K562 (cell line): Measurements from ENCODE around the gene ACTN1. TPM values are rescaled to one million over a fixed set of nuclear protein-coding genes. Genes with fewer than 3 reads are reported as not detected.

Experiments
- ATAC-seq: fragments of 200-7000 bp; cut with Tn5 transposase; 3 replicates; pipeline ENCODE4 v1.9.1; 2020; ENCODE audit warnings: moderate library complexity
- BruUV-seq: library from RNA; stranded (reverse); fragments of 400-500 nt; replicated peaks from 2 replicates; lab custom pipeline; 2021; lab: Mats Ljungman, UMichigan
- CTCF ChIA-PET: fragments of 300-600 bp; formaldehyde crosslinking; extraction: SDS; loops from one replicate; lab custom pipeline; 2021; ENCODE audit warnings: low intra/inter-chr PET ratio; lab: Yijun Ruan, JAX
- POLR2A ChIA-PET: fragments of 300-600, 350-650 bp; sonication (Branson Sonifier 250); formaldehyde crosslinking; extraction: SDS; loops from one replicate; lab custom pipeline; 2021; ENCODE audit warnings: antibody characterized with exemption, inconsistent platforms; lab: Yijun Ruan, JAX
- DNase-seq, 4 experiments: peaks; one replicate each; pipeline versions ENCODE4 v3.0.0 to v3.0.0-alpha.2; 2011 to 2018; ENCODE audit warnings: low spot score in 3 of 4, mixed read lengths in 3 of 4; ENCODE audit errors: extremely low read depth in 1 of 4
- FAIRE-seq: peaks from 2 replicates; lab custom pipeline; 2011; peaks lifted over from hg19 to GRCh38; lab: Jason Lieb, UNC
- H2AFZ ChIP-seq: 2 replicates; pipeline ENCODE4 v1.6.0; 2011; ENCODE audit warnings: low read depth, low read length, control low read depth, inconsistent platforms
- H3K27ac ChIP-seq: fragments of 200-600 bp; 3 replicates; pipeline ENCODE4 v1.8.0; 2011; ENCODE audit warnings: low read depth, mild to moderate bottlenecking, control low read depth, inconsistent platforms, low read length, moderate library complexity, mixed read lengths; ENCODE audit errors: extremely low read depth
- H3K27me3 ChIP-seq, 2 experiments: fragments of 300-600 bp in 1 of 2; 2 replicates in 1 of 2; 3 replicates in 1 of 2; pipeline versions ENCODE4 v1.6.0 to v1.8.0; 2011; ENCODE audit warnings: inconsistent platforms in 2 of 2, low read length in 2 of 2, mild to moderate bottlenecking in 1 of 2, mixed read lengths in 1 of 2, moderate library complexity in 1 of 2; ENCODE audit not compliant: control insufficient read depth in 2 of 2, insufficient read depth in 2 of 2
- H3K36me3 ChIP-seq: fragments of 300-600 bp; 3 replicates; pipeline ENCODE4 v1.8.0; 2011; ENCODE audit warnings: mild to moderate bottlenecking, low read length, inconsistent platforms; ENCODE audit not compliant: control insufficient read depth, insufficient read depth
- H3K4me1 ChIP-seq, 2 experiments: fragments of 200-600 bp in 1 of 2; replicated peaks in 1 of 2; 2 replicates in 1 of 2; 3 replicates in 1 of 2; pipeline versions ENCODE4 v1.5.1 to v1.8.0; 2011; ENCODE audit warnings: inconsistent platforms in 2 of 2, low read length in 2 of 2, mild to moderate bottlenecking in 1 of 2, mixed read lengths in 1 of 2, moderate library complexity in 1 of 2; ENCODE audit not compliant: control insufficient read depth in 2 of 2, insufficient read depth in 2 of 2
- H3K4me2 ChIP-seq: 2 replicates; pipeline ENCODE4 v1.6.1; 2011; ENCODE audit warnings: low read length, control low read depth, inconsistent platforms, mixed read lengths; ENCODE audit not compliant: insufficient read depth
- H3K4me3 ChIP-seq: fragments of 200-600 bp; sonication (generic), shearing (Covaris generic); 2 replicates; pipeline ENCODE4 v1.5.1; 2016; ENCODE audit warnings: control low read depth, inconsistent platforms
- H3K79me2 ChIP-seq: fragments of 200-600 bp; 3 replicates; pipeline ENCODE4 v1.8.0; 2011; ENCODE audit warnings: low read length, inconsistent platforms; ENCODE audit not compliant: control insufficient read depth, insufficient read depth
- H3K9ac ChIP-seq, 2 experiments: 2 replicates each; pipeline versions ENCODE4 v1.6.0 to v1.6.1; 2011; ENCODE audit warnings: low read depth in 2 of 2, low read length in 2 of 2, control low read depth in 1 of 2, inconsistent platforms in 1 of 2, mild to moderate bottlenecking in 1 of 2, mixed read lengths in 1 of 2; ENCODE audit not compliant: insufficient read depth in 1 of 2
- H3K9me1 ChIP-seq: one replicate; pipeline ENCODE4 v1.6.0; 2011; ENCODE audit warnings: inconsistent platforms, mild to moderate bottlenecking, low read length, moderate library complexity; ENCODE audit not compliant: control insufficient read depth, insufficient read depth
- H3K9me3 ChIP-seq: replicated peaks from 2 replicates; pipeline ENCODE4 v1.5.1; 2011; ENCODE audit warnings: low read depth, low read length, inconsistent platforms; ENCODE audit not compliant: control insufficient read depth, insufficient read depth
- H4K20me1 ChIP-seq: replicated peaks from 2 replicates; pipeline ENCODE4 v1.6.1; 2011; ENCODE audit warnings: low read length, inconsistent platforms, mixed read lengths; ENCODE audit not compliant: control insufficient read depth, insufficient read depth
- ATF4 ChIP-seq: fragments of 450-650 bp; formaldehyde crosslinking; IDR thresholded peaks from 2 replicates; pipeline ENCODE4 v1.4.0; 2022; ENCODE audit warnings: mild to moderate bottlenecking, moderate library complexity
- PHF20 ChIP-seq: fragments of 450-650 bp; IDR thresholded peaks from 2 replicates; pipeline ENCODE4 v1.6.1; 2018; ENCODE audit not compliant: partially characterized antibody
- TAF15 ChIP-seq: fragments of 200-400 bp; formaldehyde crosslinking; IDR thresholded peaks from 2 replicates; pipeline ENCODE4 v1.6.1; 2017; ENCODE audit warnings: mild to moderate bottlenecking, low read depth, low read length, moderate library complexity
- WGBS: fragments of 100-300 bp; shearing (Covaris generic); methylation state at CpG from one replicate; pipeline ENCODE4 v1.1.6; 2016; ENCODE audit warnings: low coverage, mixed read lengths; ENCODE audit not compliant: insufficient coverage; ENCODE audit errors: missing lambda C conversion rate; 5-methylcytosine and 5-hydroxymethylcytosine counted together
- in situ Hi-C: fragments of 300-500 bp; cut with MboI; formaldehyde crosslinking; loops from 4 replicates; pipeline ENCODE4 v1.15.0; 2018; ENCODE audit warnings: inconsistent platforms, mixed read lengths
- intact Hi-C: fragments of 100-400 bp; cut with micrococcal nuclease; formaldehyde crosslinking; loops from 2 replicates; pipeline ENCODE4 v1.14.2; 2022
- polyA plus RNA-seq, 8 experiments: library from polyadenylated mRNA; depleted of rRNA in 4 of 8; stranded (reverse) in 5 of 8; unstranded in 3 of 8; fragments of >200 nt; fragmentation: Nextera tagmentation in 2 of 8; fragmentation: Illumina TruSeq in 1 of 8; extraction: Ambion mirVana in 2 of 8; extraction: Trizol in 1 of 8; gene quantifications; 2 replicates each; pipeline versions ENCODE4 v1.2.1 to v1.2.3, GENCODE V29; 2011 to 2014; ENCODE audit warnings: inconsistent platforms in 1 of 8, missing spikeins in 1 of 8
- total RNA-seq, 7 experiments: library from RNA; depleted of rRNA in 6 of 7; stranded (reverse); fragments of >200 nt in 6 of 7; fragmentation: Illumina TruSeq in 2 of 7; extraction: Trizol in 2 of 7; gene quantifications; 2 replicates each; pipeline versions ENCODE4 v1.2.1 to v1.2.3, GENCODE V29; 2011 to 2021; ENCODE audit warnings: low replicate concordance in 1 of 7
- TF ChIP-seq, protein P1 (sequence below), 2 experiments: IDR thresholded peaks in 1 of 2; conservative IDR thresholded peaks in 1 of 2; 2 replicates each; pipeline ENCODE4 v1.6.1; 2016; ENCODE audit warnings: low read depth in 2 of 2, mild to moderate bottlenecking in 1 of 2, missing compliant biosample characterization in 1 of 2, missing genetic modification characterization in 1 of 2, moderate library complexity in 1 of 2
- TF ChIP-seq, protein P2 (sequence below), 3 experiments: IDR thresholded peaks in 2 of 3; conservative IDR thresholded peaks in 1 of 3; 2 replicates each; pipeline ENCODE4 v1.5.1; 2011 to 2012; ENCODE audit warnings: low read length in 3 of 3, mild to moderate bottlenecking in 3 of 3, control low read depth in 2 of 3, improper control_type of control experiment in 1 of 3, inconsistent platforms in 1 of 3, low read depth in 1 of 3, mixed read lengths in 1 of 3, moderate library complexity in 1 of 3; ENCODE audit not compliant: insufficient read depth in 2 of 3

The ACTN1 gene
- total and polyA plus RNA-seq, 9 of the 15 experiments (the other 6 are each of a cell fraction or from before 2014, with no cell fraction given) = 2.2 to 67.7 (median 34.5) TPM

DNA sequence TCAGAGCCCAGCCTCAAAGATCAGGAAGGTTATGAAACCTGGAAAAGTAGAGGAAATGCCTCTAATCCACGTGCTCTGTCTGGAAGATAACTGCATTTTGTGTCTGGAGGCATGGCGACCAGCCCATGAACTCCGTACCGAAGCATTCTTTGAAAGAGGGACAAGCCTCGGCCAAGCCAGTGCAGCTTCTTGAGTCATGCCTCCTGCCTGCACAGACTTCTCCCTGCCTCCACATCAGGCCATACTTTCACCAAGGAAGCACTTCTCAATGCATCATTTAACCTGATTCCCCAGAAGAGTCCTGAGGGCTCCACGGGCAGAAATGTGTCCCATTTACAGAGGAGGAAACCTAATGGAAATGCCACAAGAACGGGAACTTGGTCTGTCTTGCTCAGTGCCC lies 3.4 kb downstream of the ACTN1 start:
- WGBS = 72% methylated on average over 7 of the region's 7 CpGs

More for the DNA sequence above, 3.4 kb downstream of the ACTN1 start:
- Histone ChIP-seq H3K4me1 (peaks cover 18 to 25% of the 10 kb centered on the region in 2 experiments; a peak in 4 of 5 replicates), H3K4me2 (no peak overlapping the region), H3K27ac (no peak overlapping the region), H3K4me3 (no peak overlapping the region), H3K36me3 (peaks cover 34% of the 10 kb centered on the region; the same call in 2 of the 3 replicates), H3K9ac (no peak overlapping the region), H3K27me3 (no peaks in the 10 kb centered on the region), H3K9me3 (no peaks in the 10 kb centered on the region), H4K20me1 (peaks cover 4% of the 10 kb centered on the region), H2AFZ (no peak overlapping the region), H3K9me1 (no peaks in the 10 kb centered on the region), H3K79me2 (peaks cover 54% of the 10 kb centered on the region)
- no peak for DNase-seq
- intact Hi-C loops = loop anchor here (5.0 kb wide), 1 partner anchor 127 kb away; no protein-coding TSS in a partner anchor
- CTCF ChIA-PET = no interaction called here
- in situ Hi-C loops = no loop called here
- TF ChIP-seq, protein P1, sequence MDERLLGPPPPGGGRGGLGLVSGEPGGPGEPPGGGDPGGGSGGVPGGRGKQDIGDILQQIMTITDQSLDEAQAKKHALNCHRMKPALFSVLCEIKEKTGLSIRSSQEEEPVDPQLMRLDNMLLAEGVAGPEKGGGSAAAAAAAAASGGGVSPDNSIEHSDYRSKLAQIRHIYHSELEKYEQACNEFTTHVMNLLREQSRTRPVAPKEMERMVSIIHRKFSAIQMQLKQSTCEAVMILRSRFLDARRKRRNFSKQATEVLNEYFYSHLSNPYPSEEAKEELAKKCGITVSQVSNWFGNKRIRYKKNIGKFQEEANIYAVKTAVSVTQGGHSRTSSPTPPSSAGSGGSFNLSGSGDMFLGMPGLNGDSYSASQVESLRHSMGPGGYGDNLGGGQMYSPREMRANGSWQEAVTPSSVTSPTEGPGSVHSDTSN (CRISPR knock-in tag; IDR thresholded peaks at IDR 0.05; ENCODE audit: low read depth) = no peak
- TF ChIP-seq, protein P1 (tag; conservative IDR thresholded peaks at IDR 0.05; ENCODE audit: low read depth) = no peak
- TF ChIP-seq, protein P2, sequence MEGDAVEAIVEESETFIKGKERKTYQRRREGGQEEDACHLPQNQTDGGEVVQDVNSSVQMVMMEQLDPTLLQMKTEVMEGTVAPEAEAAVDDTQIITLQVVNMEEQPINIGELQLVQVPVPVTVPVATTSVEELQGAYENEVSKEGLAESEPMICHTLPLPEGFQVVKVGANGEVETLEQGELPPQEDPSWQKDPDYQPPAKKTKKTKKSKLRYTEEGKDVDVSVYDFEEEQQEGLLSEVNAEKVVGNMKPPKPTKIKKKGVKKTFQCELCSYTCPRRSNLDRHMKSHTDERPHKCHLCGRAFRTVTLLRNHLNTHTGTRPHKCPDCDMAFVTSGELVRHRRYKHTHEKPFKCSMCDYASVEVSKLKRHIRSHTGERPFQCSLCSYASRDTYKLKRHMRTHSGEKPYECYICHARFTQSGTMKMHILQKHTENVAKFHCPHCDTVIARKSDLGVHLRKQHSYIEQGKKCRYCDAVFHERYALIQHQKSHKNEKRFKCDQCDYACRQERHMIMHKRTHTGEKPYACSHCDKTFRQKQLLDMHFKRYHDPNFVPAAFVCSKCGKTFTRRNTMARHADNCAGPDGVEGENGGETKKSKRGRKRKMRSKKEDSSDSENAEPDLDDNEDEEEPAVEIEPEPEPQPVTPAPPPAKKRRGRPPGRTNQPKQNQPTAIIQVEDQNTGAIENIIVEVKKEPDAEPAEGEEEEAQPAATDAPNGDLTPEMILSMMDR (IDR thresholded peaks at IDR 0.05 in 2 of 3, conservative IDR thresholded peaks at IDR 0.05 in 1 of 3; ENCODE audit: insufficient read depth in 2 of 3, low read depth in 1 of 3, low read length in 3 of 3) = no peak
- TF ChIP-seq PHF20 (no peak), TAF15 (no peak), ATF4 (CRISPR knock-in tag) (no peak)
- no peak for ATAC-seq
- BruUV-seq = no TSS peak
- no peak for FAIRE-seq
- POLR2A ChIA-PET = interaction anchor here (0.9 to 3.8 kb wide), 3 partner anchors 8 to 27 kb away, joined by 3 to 25 read pairs (median 3); no protein-coding TSS in a partner anchor
